Neural cell (in vitro differentiated cells): ENCODE measurements around the gene UNC5B.

Experiments used
- CTCF ChIP-seq: fragments of 450-650 bp; IDR thresholded peaks from 2 replicates; pipeline ENCODE4 v1.5.1; 2014; ENCODE audit warnings: antibody characterized with exemption, mild to moderate bottlenecking, moderate library complexity; ENCODE audit not compliant: poor library complexity, severe bottlenecking
- EP300 ChIP-seq: fragments of 450-650 bp; conservative IDR thresholded peaks from 2 replicates; pipeline ENCODE4 v1.6.1; 2014; ENCODE audit warnings: antibody characterized with exemption, mild to moderate bottlenecking, moderate library complexity; ENCODE audit not compliant: poor library complexity, severe bottlenecking
- EZH2 ChIP-seq: fragments of 200-600, 300-800 bp; shearing (Covaris generic), sonication (generic); IDR thresholded peaks from 2 replicates; pipeline ENCODE4 v1.6.1; 2014; ENCODE audit warnings: antibody characterized with exemption, low read length, borderline replicate concordance, mild to moderate bottlenecking; ENCODE audit not compliant: insufficient read depth, poor library complexity, severe bottlenecking
- MXI1 ChIP-seq: fragments of 450-650 bp; conservative IDR thresholded peaks from 2 replicates; pipeline ENCODE4 v1.6.1; 2014; ENCODE audit warnings: antibody characterized with exemption, mild to moderate bottlenecking; ENCODE audit not compliant: poor library complexity, severe bottlenecking
- POLR2AphosphoS5 ChIP-seq: IDR thresholded peaks from 2 replicates; pipeline ENCODE4 v1.6.1; 2012
- RAD21 ChIP-seq: fragments of 450-650 bp; conservative IDR thresholded peaks from 2 replicates; pipeline ENCODE4 v1.6.1; 2014; ENCODE audit warnings: antibody characterized with exemption, mild to moderate bottlenecking, moderate library complexity
- REST ChIP-seq: IDR thresholded peaks from 2 replicates; pipeline ENCODE4 v1.6.1; 2012; ENCODE audit warnings: borderline replicate concordance
- TAF1 ChIP-seq: IDR thresholded peaks from 2 replicates; pipeline ENCODE4 v1.6.1; 2012; ENCODE audit warnings: low read depth

- no peak for TF ChIP-seq EP300
- no peak for TF ChIP-seq EZH2
- no peak for TF ChIP-seq RAD21
- no peak for TF ChIP-seq REST
- TF ChIP-seq CTCF = no peak
- TF ChIP-seq TAF1 = no peak
- no peak for TF ChIP-seq MXI1
- no peak for TF ChIP-seq POLR2AphosphoS5
Measured at GRCh38 chr10:71279590-71280170, 67.3 kb downstream of the UNC5B start.
